Lung (tissue), 12 donors: Measurements from ENCODE around the gene TTC21B. TPM values are rescaled to one million over a fixed set of nuclear protein-coding genes. Genes with fewer than 3 reads are reported as not detected.

ENCODE experiments used
- ATAC-seq: fragments of 200-7000 bp; cut with Tn5 transposase; one replicate; pipeline ENCODE4 v1.9.1; 2020; ENCODE audit warnings: moderate number of reproducible peaks; ENCODE audit not compliant: insufficient read depth, low FRiP score
- DNase-seq, 3 donors: peaks; one replicate each; pipeline ENCODE4 v3.0.0-alpha.2; 2013 to 2017
- H3K27ac ChIP-seq, 2 donors: one replicate each; pipeline ENCODE4 v1.5.1; 2013; ENCODE audit warnings: mild to moderate bottlenecking in 2 of 2, moderate library complexity in 2 of 2, control low read depth in 1 of 2, inconsistent platforms in 1 of 2, low read depth in 1 of 2, low read length in 1 of 2
- H3K27me3 ChIP-seq, 3 donors: one replicate each; pipeline ENCODE4 v1.5.1; 2013; ENCODE audit warnings: low read length in 2 of 3; ENCODE audit not compliant: control insufficient read depth in 3 of 3, insufficient read depth in 3 of 3
- H3K36me3 ChIP-seq, 4 donors: one replicate each; pipeline ENCODE4 v1.5.1; 2013; ENCODE audit warnings: low read length in 4 of 4, mild to moderate bottlenecking in 1 of 4, moderate library complexity in 1 of 4; ENCODE audit not compliant: control insufficient read depth in 4 of 4, insufficient read depth in 4 of 4
- H3K4me1 ChIP-seq, 5 donors: one replicate each; pipeline ENCODE4 v1.5.1; 2013; ENCODE audit warnings: low read length in 5 of 5, mild to moderate bottlenecking in 2 of 5, moderate library complexity in 1 of 5; ENCODE audit not compliant: control insufficient read depth in 5 of 5, insufficient read depth in 5 of 5
- H3K4me3 ChIP-seq: one replicate; pipeline ENCODE4 v1.5.1; 2013; ENCODE audit warnings: mild to moderate bottlenecking, control low read depth, moderate library complexity
- H3K9ac ChIP-seq, 2 donors: one replicate each; pipeline ENCODE4 v1.5.1; 2013; ENCODE audit warnings: low read length in 2 of 2, control low read depth in 1 of 2; ENCODE audit not compliant: insufficient read depth in 1 of 2
- H3K9me3 ChIP-seq, 4 donors: one replicate each; pipeline ENCODE4 v1.5.1; 2013; ENCODE audit warnings: low read length in 3 of 4, mild to moderate bottlenecking in 1 of 4, moderate library complexity in 1 of 4; ENCODE audit not compliant: control insufficient read depth in 4 of 4, insufficient read depth in 3 of 4
- CTCF ChIP-seq: IDR thresholded peaks from 2 replicates; pipeline ENCODE4 v1.5.1; 2012; ENCODE audit warnings: mild to moderate bottlenecking; ENCODE audit errors: control extremely low read depth, extremely low read depth
- WGBS, 2 donors: extraction: QIAGEN DNeasy Blood & Tissue Kit; methylation state at CpG; one replicate each; pipeline ENCODE4 v1.1.7; 2013; 5-methylcytosine and 5-hydroxymethylcytosine counted together
- polyA plus RNA-seq, 2 donors: library from polyadenylated mRNA; stranded (reverse); fragments of 200-250 nt; gene quantifications; one replicate each; pipeline ENCODE4 v1.2.1, GENCODE V29; 2013
- total RNA-seq, 2 donors: library from RNA; depleted of rRNA in 1 of 2; stranded (reverse); fragments of >200 nt in 1 of 2; gene quantifications; one replicate each; pipeline ENCODE4 v1.2.1, GENCODE V29; 2014 to 2021
- donor health status: control.
- donor health status: control.
- donor health status: Bipolar disorder and iron deficiency.
- donor health status: healthy.
- donor health status: DM: yes; HTN: yes; CAD: no.

Gene TTC21B
- total and polyA plus RNA-seq, 4 donors = 5.0 to 146 (median 15.0) TPM

- Histone ChIP-seq H3K27me3 (no peaks in the 10 kb centered on the region), H3K4me3 (no peak overlapping the region), H3K9me3 (no peaks in the 10 kb centered on the region), H3K36me3 (peaks cover 2 to 11% (median 10%) of the 10 kb centered on the region in 4 donors), H3K9ac (no peak overlapping the region), H3K4me1 (no peaks in the 10 kb centered on the region), H3K27ac (no peak overlapping the region)
- WGBS, 2 donors = 96 to 99% methylated on average over 2 of the region's 2 CpGs
- ATAC-seq (no peak), DNase-seq (no peak)
- TF ChIP-seq CTCF = no peak
These were observed 82.6 kb downstream of the TTC21B start for GRCh38 chr2:165871025-165871424.

GRCh38 chr2:165870346-165870745 lies 83.2 kb downstream of the TTC21B start:
- Histone ChIP-seq H3K27me3 (no peaks in the 10 kb centered on the region), H3K9ac (no peak overlapping the region), H3K36me3 (peaks cover 2 to 13% (median 10%) of the 10 kb centered on the region in 4 donors), H3K4me1 (no peaks in the 10 kb centered on the region), H3K27ac (peak overlapping the region in 1 of 2 donors; percentile 16), H3K4me3 (no peak overlapping the region), H3K9me3 (no peaks in the 10 kb centered on the region)
- 95 to 96% methylated on average over 6 of the region's 6 CpGs for WGBS, 2 donors
- TF ChIP-seq CTCF = no peak
- DNase-seq (no peak), ATAC-seq (no peak)

GRCh38 chr2:165868211-165868610 lies 85.4 kb downstream of the TTC21B start:
- Histone ChIP-seq H3K4me3 (no peak overlapping the region), H3K36me3 (peaks cover 2 to 15% (median 9%) of the 10 kb centered on the region in 4 donors), H3K27me3 (no peaks in the 10 kb centered on the region), H3K4me1 (no peaks in the 10 kb centered on the region), H3K9me3 (no peaks in the 10 kb centered on the region), H3K9ac (no peak overlapping the region), H3K27ac (no peak overlapping the region)
- ATAC-seq (no peak), DNase-seq (peak in 1 of 3 donors; percentile 22)
- TF ChIP-seq CTCF = no peak
- 71 to 78% methylated on average over 4 of the region's 4 CpGs for WGBS, 2 donors

- Histone ChIP-seq H3K9ac (no peak overlapping the region), H3K4me3 (no peak overlapping the region), H3K27me3 (no peaks in the 10 kb centered on the region), H3K4me1 (no peaks in the 10 kb centered on the region), H3K36me3 (peaks cover 0 to 4% (median 2%) of the 10 kb centered on the region in 4 donors), H3K27ac (no peak overlapping the region), H3K9me3 (peaks cover 0 to 6% (median 0%) of the 10 kb centered on the region in 4 donors)
- no peak for TF ChIP-seq CTCF
- no peak for ATAC-seq
- WGBS, 2 donors = 80 to 86% methylated on average over 6 of the region's 6 CpGs
- no peak for DNase-seq
These were observed 89.3 kb downstream of the TTC21B start for GRCh38 chr2:165864296-165864695.
